Measurements from ENCODE around the gene BTBD17.

BTBD17 gene

DNA sequence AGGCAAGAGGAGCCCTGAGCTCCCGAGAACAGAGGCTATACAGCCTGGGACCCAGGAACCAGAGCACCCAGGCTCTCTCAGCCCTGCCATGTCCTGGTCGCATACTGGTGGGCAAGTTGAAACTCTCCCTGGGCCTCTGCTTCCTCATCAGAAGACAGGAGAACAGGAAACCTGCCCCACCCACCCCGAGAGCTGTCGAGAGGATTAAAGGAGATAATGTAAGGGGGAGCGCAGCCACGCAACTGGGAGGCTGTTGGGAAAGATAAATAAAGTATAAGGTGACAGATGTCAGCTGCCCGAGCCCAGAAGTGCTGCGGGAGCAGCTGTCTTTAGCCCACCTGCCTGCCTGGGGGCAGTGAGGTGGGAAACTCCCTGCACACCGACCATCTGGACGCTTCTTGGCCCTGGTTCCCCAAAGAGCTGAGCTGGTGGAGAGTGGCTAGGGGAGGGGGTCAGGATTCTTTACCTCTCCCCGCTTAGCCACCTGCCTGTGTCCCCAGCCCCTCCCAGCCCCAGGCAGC is 28.8 kb downstream of the BTBD17 start:
- peak; percentile 76 for DNase-seq

DNA sequence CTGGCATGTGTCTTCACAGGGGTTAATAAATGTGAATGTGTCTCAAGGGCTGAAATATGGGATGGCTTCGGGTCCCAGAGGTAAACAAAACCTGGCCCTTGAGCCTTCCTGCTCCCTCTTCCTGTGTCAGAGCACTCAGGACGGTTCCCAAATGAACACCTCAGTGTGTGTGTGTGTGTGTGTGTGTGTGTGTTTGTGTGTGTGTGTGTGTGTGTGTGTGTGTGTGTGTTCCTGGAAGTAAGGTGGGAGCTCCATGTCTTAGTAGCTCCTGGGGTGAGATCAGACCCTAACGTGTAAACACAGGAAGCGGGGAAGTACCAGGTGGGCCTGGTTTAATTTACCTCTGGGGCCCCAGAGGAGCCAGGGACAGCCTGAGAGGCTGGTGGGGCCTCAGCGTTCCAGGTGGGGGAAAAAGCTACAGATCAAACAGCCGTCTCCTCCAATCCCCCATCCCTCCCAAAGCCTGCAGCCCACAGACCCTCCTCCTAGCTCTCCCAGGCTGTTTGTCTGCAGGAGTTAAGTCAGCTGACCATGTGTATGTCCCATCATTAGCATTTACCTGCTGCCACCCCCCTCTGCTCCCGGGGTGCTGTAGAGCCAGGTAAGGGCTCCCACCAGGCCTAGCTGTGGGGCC is 29.5 kb downstream of the BTBD17 start:
- DNase-seq, result no peak

DNA sequence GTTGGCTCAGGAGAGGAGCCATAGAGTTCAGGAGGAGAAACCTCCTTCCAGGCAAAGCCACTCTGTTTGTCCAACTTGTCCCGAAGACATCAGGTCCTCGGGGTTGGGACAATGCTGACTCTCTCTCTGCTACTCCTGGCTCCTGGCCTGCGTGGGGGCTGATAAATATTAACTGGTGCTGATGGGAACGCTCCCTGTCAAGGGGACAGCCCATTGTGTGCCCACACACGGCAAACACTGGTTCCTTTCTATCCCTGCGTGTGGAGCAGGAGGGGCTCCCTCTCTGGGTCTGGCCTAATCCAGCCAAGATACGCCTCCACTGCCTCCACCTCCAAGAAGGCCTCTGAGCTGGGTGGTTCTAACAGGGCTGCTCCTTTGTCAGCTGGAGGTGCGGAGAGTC is 31.2 kb downstream of the BTBD17 start:
- DNase-seq, result no peak

GRCh38 chr17:74329378-74329777 is 32.3 kb downstream of the BTBD17 start:
- DNase-seq, result no peak

- no peak for DNase-seq
These were observed 33.2 kb downstream of the BTBD17 start for GRCh38 chr17:74328487-74328886.

- DNase-seq, result no peak
These were observed 35.2 kb downstream of the BTBD17 start for GRCh38 chr17:74326506-74326905.

GRCh38 chr17:74325743-74326379 is 35.8 kb downstream of the BTBD17 start, which contains the start of gene KIF19:
Gene KIF19, plus strand, starts transcription at chr17:74326226. Its CDS starts 124 bp downstream, at chr17:74326350.
- DNase-seq, result peak; percentile 81

DNA sequence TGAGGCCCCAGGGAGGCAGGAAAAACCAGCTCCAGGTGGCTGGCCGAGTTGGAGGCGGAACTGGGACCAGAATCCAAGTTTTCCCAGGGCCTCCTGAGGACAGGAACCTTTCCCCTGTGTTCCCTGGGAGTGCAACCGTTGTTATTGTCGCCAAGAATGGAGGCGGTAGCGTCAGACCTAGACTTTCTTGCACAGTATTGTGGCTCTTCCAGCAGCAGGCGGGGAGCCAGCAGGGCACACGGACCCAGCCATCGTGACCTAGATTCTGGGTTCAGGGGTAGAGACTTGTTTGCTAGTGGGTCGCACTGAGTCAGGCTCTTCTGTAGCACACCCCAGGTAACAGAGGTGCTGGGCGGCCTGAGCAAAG is 36.3 kb downstream of the BTBD17 start:
- peak; percentile 53 for DNase-seq

GRCh38 chr17:74324521-74324920 is 37.1 kb downstream of the BTBD17 start:
- DNase-seq, result no peak

GRCh38 chr17:74318391-74318790 is 43.3 kb downstream of the BTBD17 start:
- DNase-seq, result no peak

GRCh38 chr17:74317071-74317470 is 44.6 kb downstream of the BTBD17 start:
- DNase-seq, result no peak

DNA sequence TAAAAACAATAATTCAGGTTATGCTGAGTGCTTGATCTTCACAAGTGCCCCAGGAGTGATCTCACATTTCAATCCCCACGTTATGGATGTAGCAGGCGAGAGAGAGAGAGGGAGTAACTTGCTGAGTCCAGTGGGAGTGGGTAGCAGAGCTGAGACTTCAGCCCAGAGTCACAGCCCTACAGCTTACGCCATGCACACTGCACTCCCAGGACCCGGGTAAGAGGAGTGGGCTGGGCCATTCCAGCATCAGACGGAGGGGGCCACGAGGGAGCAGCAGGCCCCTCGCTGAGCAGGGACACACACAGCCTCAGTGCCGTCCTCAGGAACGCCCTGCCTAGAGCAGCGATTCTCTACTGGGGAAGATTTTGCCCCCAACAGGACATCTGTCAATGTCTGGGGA is 45.4 kb downstream of the BTBD17 start:
- peak; percentile 23 for DNase-seq

- no peak for DNase-seq
These were observed 46.8 kb downstream of the BTBD17 start for GRCh38 chr17:74314877-74315276.

GRCh38 chr17:74309902-74310301 is 51.8 kb downstream of the BTBD17 start:
- no peak for DNase-seq

DNA sequence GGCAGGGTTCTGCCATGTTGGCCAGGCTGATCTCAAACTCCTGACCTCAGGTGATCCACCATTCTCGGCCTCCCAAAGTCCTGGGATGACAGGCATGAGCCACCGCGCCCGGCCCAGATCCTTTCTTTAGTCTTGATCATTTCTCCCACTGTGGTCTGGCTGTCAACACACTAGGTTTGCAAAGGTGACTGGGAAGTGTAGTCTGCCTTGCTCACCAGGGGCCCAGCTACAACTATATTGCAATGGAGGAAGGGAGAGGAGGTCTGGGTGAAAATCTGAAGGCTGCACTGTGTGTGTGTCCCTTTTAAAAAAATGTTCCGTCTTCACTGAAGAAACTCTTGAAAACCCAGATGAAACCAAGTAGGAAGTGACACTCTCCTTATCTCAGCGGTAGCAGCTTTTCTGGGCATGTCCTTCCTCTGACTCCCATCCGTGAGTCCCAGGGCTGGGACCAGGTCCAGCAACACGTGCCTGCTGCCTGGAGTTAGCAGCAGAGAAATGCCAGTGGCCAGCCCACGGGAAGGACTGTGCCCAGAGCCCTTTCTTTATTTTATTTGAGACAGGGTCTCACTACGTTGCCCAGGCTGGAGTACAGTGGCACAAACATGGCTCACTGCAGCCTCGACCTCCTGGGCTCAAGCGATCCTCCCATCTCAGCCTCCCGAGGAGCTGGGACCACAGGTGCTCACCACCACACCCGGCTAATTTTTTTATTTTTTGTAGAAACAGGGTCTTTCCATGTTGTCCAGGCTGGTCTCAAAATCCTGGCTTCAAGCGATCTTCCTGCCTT is 53.5 kb downstream of the BTBD17 start:
- DNase-seq, result no peak

Measured in eye (tissue), 1 donor.